NB4 (cell line): Measurements from ENCODE around the gene THBS4.
"Not testable (repeated sequence)": the region's sequence is repeated elsewhere in the genome, so short reads cannot be mapped to it uniquely, and the experiment has no call there.

Experiments
- DNase-seq: peaks from one replicate; pipeline ENCODE4 v3.0.0; 2010; ENCODE audit warnings: low read depth
- H3K4me3 ChIP-seq: one replicate; pipeline ENCODE4 v1.5.1; 2011; ENCODE audit warnings: mild to moderate bottlenecking, low read depth, low read length, moderate library complexity
- CTCF ChIP-seq: IDR thresholded peaks from one replicate; pipeline ENCODE4 v1.5.1; 2012; ENCODE audit warnings: low read depth, low read length
- MYC ChIP-seq: IDR thresholded peaks from 2 replicates; pipeline ENCODE4 v1.6.1; 2011; ENCODE audit warnings: low read depth, low read length
- POLR2A ChIP-seq: IDR thresholded peaks from 2 replicates; pipeline ENCODE4 v1.6.1; 2011; ENCODE audit warnings: mild to moderate bottlenecking; ENCODE audit not compliant: insufficient read length; ENCODE audit errors: extremely low read depth
- TF ChIP-seq, protein P1 (sequence below): IDR thresholded peaks from 2 replicates; pipeline ENCODE4 v1.6.1; 2011; ENCODE audit warnings: low read depth, low read length

The THBS4 gene

DNA sequence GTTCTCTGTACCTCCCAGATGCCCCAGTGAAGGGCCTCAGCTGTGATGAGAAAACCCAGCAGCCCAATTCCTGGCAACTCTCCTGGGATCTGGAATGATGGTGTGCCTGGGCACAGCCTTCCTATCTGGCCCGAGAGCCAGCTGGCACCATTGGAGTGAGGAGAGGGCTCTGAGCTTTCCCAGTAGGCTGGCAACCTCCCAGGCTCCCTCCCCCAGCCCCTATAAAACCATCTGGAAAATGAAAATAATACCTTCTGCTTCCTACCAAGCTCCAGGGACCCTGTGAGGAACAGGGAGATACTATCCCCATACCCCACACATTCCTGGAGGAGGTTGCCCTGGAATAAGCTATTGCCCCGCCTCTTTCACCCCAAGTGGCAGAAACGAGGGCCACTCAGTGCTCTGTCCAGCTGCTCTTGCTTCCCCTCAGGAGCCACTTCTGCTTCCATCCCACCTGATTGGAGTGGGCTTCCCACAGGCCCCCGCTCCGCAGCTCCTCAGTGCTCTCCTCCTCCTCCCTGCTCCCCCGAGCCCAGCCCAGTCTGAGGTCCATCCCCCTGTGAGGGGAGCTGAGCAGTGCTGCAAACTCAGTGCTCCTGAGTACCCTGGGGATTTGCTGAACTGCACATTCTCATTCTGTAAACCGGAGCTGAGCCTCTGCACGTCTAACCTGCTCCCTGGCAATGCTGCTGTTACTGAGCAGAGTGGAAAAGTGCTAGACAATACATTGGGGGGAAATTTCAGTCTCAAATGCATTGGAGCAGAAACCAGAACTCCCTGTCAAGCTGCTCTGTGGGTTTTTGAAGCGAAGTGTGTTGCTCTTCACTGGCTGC lies 74.7 kb downstream of the THBS4 start:
- TF ChIP-seq CTCF (no peak), MYC (no peak), POLR2A (no peak)
- TF ChIP-seq, protein P1, sequence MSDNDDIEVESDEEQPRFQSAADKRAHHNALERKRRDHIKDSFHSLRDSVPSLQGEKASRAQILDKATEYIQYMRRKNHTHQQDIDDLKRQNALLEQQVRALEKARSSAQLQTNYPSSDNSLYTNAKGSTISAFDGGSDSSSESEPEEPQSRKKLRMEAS, result no peak
- no peak for DNase-seq
- H3K4me3 ChIP-seq, result no peak overlapping the region

DNA sequence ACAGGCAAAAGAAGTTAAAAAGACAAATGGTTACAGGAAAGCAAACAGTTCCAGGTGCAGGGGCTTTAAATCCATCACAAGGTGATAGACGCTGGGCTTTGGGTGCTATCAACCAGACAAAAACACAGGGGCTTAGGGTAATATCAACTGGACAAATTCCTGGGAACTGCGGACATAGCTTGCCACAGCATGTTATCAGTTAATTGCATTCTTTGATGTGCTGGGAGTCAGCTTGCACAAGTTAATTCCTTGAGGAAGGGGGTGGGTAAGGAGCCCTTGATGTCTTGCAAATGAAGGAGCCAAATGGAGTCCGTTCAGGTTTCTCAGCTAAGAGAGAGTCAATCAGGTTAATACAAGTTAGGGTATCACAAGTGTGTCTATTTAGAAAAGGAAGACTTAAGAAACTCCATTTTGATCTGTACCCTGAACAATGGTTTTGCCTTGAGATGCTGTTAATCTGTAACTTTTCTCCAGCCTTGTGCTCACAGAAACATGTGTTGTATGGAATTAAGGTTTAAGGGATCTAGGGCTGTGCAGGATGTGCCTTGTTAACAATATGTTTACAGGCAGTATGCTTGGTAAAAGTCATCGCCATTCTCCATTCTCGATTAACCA lies 76.3 kb downstream of the THBS4 start:
- DNase-seq, H3K4me3 ChIP-seq: not testable (repeated sequence)

DNA sequence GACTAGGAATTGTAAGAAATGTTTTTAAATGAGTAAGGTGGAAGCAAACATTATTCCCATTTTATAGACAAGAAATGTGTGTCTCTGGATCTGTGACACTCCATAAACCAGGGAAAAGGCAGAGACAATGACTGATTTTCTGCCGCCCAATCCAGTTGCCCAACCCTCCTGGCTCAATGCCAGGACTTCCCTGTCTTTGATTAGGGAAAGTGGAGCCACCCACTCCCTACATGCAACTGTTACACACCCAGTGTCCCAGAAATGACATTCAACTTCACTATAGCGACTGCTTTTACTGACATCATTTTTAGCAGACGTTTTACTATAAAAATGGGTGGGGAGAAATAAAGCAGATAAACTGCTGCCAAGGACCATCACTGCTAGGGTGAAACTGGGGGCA lies 79.7 kb downstream of the THBS4 start:
- DNase-seq, result no peak
- TF ChIP-seq CTCF, result no peak
- H3K4me3 ChIP-seq, result no peak overlapping the region

DNA sequence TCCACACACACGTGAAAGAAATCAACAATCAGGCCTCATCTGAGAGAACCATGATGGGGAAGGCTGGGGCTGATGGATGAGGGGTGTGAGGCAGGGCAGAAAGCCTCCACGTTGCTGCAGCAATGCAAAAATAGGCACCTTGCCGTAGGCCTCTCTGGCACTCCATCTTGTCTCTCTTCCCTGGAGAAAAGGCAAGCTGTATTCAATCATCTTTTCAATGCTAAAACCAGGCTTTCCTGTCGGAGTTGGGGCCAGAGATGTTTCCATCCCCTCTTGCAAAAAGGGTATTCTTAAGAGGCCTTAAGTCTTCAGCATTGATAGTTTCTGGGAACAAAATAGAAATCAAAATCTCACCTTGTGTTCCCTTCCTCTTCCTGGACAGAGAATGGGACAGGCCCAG lies 80.9 kb downstream of the THBS4 start:
- no peak overlapping the region for H3K4me3 ChIP-seq
- TF ChIP-seq, protein P1, result no peak
- no peak for DNase-seq

GRCh38 chr5:80116465-80116864 lies 81.3 kb downstream of the THBS4 start:
- H3K4me3 ChIP-seq, result no peak overlapping the region
- no peak for DNase-seq
- no peak for TF ChIP-seq CTCF
- TF ChIP-seq, protein P1, result no peak
- TF ChIP-seq POLR2A, result no peak
- TF ChIP-seq MYC, result no peak

DNA sequence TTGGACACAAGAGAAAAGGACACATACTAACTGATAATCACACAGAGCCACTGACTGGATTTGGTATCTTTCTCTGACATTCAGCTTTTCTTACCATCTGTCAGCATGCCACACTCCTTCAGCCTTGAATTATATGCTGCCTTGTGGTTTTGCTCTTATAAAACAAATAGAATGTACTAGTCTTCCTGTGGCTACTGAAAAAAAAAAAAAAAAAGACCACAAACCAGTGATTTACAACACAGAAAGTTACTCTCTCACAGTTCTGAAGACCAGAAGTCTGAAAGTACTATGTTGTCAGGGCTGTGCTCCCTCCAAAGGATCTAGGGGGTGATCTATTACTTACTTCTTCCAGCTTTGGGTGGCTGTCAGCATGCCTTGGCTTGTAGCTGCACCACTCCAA lies 82.3 kb downstream of the THBS4 start:
- TF ChIP-seq POLR2A, result no peak
- no peak for TF ChIP-seq CTCF
- TF ChIP-seq MYC, result no peak
- TF ChIP-seq, protein P1, result no peak
- no peak overlapping the region for H3K4me3 ChIP-seq
- no peak for DNase-seq

DNA sequence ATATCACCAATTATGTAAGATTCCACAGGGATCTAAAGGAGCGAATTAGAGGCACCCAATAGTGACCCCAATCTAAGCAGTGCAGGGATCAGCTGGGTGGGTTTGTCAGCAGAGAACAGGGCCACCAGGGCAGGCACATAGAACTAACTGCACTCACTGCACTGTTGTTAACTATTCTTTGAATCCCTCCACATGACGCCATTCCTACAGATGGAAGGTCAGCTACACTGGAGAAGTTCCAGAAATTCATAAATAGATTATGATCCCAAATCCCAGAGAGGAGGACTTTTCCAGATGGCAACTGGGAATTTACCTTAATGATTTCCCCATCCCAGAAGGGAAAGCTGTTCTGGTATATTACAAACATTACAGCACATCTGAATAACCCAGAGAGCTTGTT lies 84.2 kb downstream of the THBS4 start:
- TF ChIP-seq MYC (no peak), CTCF (no peak), POLR2A (no peak)
- TF ChIP-seq, protein P1, result no peak
- no peak for DNase-seq
- no peak overlapping the region for H3K4me3 ChIP-seq
